NT2/D1 (cell line): Measurements from ENCODE around the gene OTOGL.

Experiments used
- YY1 ChIP-seq: IDR thresholded peaks from 2 replicates; pipeline ENCODE4 v1.6.1; 2011; ENCODE audit not compliant: insufficient read length, insufficient read depth
- ZNF274 ChIP-seq: IDR thresholded peaks from 2 replicates; pipeline ENCODE4 v1.6.1; 2011; ENCODE audit warnings: mild to moderate bottlenecking, low read depth, low read length

- TF ChIP-seq YY1 = no peak
- TF ChIP-seq ZNF274 = no peak
Observed at GRCh38 chr12:80195737-80196136, 96.4 kb downstream of the OTOGL start.
